ENCODE results near the gene RGS6.

The RGS6 gene

DNA sequence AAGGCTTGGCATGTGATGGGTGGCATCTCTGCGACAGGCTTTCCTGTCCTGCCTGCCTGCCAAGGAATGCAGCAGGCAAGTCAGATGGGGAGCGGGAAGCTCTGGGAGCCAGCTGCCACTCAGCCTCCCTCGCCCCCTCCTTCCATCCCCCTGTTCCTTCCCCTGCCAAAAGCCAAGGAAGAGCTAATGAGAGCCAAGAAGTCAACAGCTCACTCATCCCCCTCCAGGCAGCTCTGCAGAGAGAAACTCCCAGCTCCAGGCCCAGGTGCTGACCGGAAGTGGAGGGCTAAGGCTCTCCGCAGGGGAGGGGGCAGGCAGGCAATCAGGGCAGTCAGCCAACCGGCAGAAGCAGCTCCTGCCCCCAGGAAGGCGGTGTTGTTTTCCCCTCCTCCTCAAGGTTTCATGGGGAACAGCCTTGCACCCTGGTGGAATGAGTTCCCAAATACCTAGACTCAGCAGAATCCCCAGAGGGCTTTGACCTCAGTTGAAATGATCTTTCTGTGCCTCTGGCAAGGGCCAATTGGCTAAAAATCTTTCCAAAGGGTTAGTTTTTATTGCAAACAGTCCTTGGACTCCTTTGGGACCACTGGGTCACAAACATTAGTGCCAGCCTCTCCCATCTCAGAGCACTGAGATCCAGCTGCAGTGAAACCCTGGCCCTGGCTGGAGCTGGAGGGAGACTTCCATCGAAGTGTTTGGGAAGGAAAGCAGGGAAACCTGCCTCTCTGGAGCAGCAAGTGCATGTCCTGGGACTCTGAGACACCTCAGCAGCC, 612.6 kb downstream of the RGS6 start:
- intact Hi-C loops (cut with DNase I) = no loop called here
- peak in 1 of 42 donors; percentile 14 for DNase-seq

DNA sequence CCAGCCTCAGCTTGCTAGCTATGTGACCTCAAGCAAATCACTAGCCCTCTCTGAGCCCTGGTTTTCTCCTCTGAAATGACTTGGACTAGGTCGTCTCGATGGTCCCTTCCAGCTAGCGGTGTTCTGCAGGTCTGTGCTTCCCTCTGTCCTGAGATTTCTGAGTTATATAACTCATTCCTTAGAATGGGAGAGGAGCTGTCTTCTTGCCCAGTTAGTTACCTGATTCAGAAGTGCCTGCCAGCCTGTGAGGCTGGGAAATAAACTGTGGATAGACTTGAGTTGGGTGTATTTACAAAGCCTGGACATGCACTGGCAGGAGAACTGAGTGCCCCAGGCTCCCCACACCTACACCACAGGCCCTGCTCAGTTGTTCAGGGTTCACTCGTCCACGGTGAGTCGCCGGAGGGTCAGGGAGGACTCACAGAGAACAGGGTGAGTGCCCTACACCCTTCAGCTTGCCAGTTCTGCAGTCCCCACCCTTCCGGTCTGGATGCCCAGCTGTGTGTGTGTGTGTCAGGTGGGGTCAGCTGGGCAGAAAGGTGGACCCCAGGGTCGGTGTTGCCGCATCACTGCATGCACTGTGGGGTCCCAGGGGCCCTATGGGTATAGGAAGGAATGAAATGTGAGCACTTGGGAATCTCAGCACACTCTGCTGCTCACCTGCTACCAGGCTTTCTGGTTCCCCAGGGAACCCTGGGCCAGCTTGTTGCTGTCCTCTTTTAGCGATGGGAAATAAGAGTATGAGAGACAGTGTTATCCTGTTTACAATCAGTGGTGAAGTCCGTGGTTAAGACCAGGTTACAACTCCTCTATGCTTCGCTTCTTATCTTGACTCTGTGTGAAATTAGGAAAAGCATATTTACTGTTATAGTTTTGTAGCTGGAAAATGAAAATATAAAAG, 613.4 kb downstream of the RGS6 start:
- intact Hi-C loops (cut with DNase I) = no loop called here
- peak in 1 of 42 donors; percentile 11 for DNase-seq

DNA sequence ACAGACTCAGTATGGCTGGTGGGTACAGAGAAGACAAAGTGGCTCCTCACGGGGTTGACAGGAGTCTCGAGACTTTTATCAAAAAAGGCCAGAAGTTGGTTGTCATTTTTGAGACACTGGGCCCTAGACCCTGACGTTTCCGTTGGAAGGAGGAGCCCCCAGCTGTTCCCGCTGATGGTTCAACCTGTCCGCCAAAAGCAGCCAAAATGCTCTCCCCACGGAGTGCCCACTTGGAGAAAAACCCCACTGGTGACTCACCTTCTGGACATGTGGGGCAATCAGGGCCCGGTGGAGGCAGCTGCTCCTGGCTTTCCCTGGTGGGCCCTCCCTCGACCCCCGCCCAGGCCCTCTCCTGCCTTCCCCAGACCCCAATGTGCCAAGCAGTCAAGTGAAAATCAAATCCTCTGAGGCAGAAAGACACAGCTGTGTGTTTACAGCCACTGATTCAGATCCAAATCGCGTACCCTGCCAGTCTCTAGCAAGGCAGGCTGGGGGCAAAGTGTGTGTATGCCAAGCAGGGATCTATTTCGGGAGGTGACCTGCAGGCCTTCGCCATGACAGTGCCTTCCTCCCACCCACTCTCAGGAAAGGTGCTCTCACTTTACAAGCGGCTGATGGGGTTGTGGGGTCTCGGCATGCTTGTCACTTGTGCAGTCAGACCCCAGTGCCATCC, 614.3 kb downstream of the RGS6 start:
- DNase-seq = peak in 2 of 42 donors; percentile 12 to 42
- intact Hi-C loops (cut with DNase I) = no loop called here

DNA sequence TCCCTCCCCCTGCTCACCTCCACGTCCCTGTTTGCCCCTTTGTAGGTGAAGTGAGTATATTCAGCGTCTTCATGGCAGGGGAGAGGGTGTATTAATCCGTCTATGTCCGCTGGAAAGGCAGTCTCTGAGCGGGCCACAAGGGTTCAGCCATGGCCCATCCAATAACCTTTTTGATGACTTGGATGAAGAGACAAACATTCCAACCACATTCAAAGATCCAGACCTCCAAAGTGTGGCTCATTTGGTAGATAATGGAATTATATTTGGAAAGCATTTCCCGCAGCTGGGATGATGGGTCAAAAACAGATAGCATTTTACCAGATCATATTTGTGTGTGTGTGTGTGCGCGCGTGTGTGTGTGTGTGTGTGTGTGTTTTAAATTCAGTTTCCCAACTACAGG, 615.8 kb downstream of the RGS6 start:
- intact Hi-C loops (cut with DNase I) = no loop called here
- peak in 1 of 42 donors; percentile 13 for DNase-seq

DNA sequence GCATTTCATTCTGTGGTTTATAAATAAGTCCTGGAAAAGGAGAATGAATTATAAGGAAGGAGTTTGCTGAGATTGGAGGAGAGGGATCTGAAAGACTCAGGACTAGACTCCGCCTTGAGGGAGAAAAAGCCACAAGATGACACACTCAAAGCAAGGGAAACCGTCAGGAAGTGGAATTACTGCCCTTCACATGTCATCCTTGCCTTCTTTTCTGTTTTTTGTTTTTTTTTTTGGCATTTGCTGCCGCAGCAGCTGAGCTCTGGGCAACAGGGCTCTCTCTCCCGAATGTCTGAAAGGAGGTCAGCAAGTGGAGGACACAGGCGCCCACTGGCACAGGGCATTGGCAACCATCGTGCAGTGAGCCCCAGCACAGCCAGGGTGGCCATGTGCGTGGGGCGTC, 616.8 kb downstream of the RGS6 start:
- peak in 2 of 42 donors; percentile 15 to 34 for DNase-seq

DNA sequence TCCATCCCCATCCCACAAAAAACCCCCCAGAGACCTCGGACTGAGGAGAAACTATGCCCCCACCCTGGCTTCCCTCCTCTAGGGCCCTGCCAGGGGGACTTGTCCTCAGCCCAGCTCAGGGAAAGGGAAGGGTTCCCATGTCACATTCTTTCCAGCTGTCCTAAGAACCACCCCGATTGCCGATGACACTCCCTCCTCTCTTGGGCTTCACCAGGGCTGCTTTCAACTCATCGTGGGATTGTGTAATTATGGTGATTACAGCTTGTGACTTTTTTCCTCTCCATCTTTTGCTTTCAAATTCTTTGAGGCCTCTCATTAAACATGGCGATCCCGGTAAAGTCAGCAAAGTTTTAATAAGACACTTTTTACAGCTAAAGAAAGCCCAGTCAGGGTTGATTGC, 617.6 kb downstream of the RGS6 start:
- intact Hi-C loops (cut with DNase I) = no loop called here

More for the DNA sequence above, 616.8 kb downstream of the RGS6 start:
- intact Hi-C loops (cut with DNase I) = no loop called here

DNA sequence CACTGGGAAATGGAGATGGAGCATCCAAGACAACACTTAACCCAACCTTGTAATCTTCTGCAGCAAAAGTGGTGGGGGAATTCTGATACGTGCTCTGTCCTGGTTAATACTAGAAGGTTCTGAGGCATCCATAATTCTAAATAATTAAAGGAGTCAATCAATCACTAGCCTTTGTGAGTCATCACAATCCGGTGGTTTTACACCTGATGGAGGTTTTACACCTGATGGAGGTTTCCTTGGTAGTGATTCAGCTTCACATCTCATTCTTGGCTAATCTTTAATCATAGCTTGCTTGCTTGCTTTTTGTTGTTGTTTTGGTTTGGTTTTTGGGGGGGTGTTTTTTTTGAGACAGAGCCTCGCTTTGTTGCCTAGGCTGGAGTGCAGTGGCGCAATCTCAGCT, 618.3 kb downstream of the RGS6 start:
- no peak for DNase-seq
- intact Hi-C loops (cut with DNase I) = no loop called here

More for the DNA sequence above, 617.6 kb downstream of the RGS6 start:
- no peak for DNase-seq

DNA sequence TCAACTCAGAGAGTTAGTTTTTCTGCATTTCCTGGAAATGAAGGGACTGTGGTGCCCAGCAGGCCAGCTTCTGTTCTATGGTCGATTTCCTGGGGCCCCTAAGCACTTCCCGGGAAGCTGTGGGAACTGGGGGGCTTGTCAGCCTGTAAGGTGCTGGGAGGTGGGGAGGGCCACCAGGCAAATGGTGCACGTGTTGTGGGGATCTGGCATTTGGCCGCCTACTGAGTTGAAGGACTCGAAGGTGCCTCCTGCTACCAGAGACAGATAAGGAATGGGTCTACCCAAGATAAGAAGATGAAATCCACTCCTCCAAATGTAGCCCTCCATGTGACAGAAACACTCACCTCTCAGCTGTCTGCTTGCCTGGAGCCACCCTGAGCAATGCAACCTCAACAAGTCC, 620.0 kb downstream of the RGS6 start:
- intact Hi-C loops (cut with DNase I) = no loop called here
- DNase-seq = no peak

DNA sequence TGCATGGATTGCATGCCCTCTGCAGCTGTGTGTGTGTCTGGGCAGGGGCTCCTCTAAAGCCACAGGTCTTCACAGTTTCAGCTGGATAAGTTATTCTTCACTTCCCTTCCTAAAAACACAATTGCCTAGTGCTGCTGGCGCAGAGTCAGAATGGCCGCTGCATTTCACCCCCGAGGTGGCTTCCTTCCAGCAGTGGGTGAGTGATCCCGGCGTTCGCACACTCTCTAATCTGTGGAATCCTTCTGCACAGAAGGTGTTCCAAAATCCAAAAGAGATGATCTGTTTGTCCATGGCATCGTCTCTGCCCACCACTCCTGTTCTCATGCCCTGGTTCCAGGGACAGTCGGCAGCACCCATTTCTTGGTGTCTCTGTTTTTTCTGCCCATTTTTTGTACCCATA, 620.9 kb downstream of the RGS6 start:
- intact Hi-C loops (cut with DNase I) = no loop called here
- no peak for DNase-seq

DNA sequence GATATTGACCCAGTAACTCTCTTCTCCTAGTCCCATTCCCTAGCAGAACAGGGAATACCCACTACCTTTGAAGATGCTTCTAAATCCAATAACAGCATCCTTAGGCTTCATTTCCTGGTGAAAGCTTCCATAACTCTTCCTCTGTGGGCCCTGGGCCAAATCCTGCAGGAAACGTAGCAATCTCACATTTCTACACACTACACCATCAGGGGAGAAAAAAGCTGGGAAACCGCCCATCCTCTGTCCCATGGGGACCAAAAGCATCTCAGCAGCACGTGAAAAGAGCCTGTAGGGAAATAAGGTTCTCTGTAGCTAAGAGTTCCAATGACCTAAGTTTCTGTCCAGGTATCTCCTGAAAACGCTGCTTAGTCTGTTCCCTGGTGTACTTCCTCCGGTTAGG, 621.4 kb downstream of the RGS6 start:
- intact Hi-C loops (cut with DNase I) = no loop called here

DNA sequence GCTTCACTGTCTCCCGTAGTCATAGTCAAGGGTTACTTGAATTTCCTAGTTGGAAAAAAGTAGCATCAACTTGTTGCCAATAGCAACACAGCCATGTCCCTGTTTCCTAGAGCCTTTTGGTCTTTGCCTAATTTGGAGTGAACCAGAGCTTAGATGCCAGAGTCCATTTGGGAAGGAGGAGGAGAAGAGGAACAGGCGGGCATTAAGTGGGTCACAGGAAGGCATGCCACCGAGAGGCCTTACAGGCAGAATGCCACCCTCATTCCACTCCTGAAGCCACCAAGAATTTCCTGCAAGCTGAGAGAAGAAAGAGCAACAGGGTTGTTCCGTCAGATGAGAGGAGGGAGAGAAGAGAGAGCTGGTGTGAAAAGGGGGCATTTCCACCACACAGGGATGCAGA, 622.2 kb downstream of the RGS6 start:
- intact Hi-C loops (cut with DNase I) = no loop called here
- DNase-seq = no peak

More for the DNA sequence above, 621.4 kb downstream of the RGS6 start:
- DNase-seq = no peak

DNA sequence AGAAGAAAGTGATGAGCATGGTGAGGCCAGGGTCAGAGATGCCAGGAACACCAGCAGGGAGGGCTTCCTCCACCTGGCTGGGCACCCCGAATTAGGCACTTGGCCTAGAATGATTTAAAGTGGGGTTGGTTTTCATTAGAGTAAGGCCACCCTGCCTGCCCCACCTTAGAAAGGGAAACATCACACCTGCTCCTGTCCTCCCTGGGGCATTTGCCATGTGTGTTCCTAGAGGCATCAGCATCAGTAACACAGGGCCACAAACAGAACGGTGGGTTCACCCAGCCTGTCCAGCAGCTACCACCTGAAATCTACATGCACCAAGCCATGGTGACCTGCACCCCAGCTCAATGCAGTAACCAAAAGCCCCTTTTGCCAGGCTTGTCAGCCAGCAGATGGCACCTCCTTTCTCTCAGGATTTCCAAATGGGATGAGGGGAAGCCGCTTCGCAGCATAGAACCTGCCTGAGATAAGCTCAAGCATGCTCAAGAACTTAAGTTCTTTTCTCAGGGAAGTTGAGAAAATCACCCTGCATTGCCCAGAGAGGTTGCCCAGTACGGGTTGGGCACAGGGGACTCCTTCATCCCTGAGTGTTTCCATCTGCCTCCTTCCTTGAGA, 622.9 kb downstream of the RGS6 start:
- intact Hi-C loops (cut with DNase I) = no loop called here
- DNase-seq = peak in 28 of 42 donors; percentile 14 to 69 (median 40)

DNA sequence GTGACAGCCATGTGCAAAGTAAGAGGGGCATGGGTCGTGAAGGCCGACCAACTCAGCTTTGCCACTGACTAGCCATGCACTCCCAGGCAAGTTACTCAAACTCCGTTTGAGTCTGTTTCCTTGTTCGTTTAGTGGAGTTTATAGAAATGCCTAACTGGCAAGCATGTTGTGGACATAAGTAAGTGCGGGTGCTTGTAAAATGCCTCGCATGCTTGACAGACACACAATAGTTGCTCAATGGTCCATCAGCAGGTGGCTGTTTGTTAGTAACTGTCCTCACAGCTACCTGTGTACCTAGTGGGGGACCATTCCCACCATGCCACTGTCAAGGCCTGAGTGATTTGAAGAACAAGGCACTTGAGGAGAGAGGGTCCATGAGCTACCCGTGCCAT, 623.4 kb downstream of the RGS6 start:
- intact Hi-C loops (cut with DNase I) = no loop called here
- DNase-seq = no peak

DNA sequence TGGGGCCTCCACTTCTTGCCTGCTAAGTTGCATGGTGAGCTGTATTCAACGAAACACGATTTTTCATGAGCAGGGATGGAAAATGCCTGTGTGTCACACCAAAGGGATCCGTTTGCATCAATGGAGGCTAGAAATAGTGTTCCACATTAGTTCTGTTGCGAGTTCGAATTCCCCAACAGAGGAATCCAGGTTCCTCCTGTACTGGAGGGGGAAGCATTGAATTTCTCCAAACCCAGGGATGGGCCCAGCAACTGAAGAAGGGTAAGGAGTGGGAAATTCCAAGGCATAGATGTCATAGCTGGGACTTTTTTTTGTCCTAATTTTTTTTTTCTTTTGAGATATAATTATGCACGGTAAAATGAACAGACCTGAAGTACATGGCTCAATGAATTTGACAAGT, 625.4 kb downstream of the RGS6 start:
- intact Hi-C loops (cut with DNase I) = no loop called here
- DNase-seq = no peak

DNA sequence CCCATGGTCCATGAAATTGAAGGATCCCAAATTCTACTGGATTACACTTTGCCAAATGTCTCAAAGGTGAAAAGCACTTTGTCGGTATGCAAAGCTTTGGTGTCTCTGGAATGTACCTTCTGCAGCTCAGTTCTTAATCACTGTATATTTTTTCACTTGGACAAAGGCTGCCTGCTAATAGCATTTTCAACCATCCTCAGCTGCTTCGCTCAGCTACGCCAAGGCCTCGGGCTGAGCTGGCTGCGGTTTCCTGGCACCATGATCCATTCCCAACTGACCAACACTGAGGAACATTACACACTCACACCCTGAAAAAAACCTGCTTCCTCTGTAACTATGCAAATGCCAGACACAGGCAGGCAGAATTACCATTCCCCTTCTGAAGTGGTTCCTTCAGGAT, 626.5 kb downstream of the RGS6 start:
- intact Hi-C loops (cut with DNase I) = no loop called here
- DNase-seq = peak in 9 of 42 donors; percentile 7 to 63 (median 23)

DNA sequence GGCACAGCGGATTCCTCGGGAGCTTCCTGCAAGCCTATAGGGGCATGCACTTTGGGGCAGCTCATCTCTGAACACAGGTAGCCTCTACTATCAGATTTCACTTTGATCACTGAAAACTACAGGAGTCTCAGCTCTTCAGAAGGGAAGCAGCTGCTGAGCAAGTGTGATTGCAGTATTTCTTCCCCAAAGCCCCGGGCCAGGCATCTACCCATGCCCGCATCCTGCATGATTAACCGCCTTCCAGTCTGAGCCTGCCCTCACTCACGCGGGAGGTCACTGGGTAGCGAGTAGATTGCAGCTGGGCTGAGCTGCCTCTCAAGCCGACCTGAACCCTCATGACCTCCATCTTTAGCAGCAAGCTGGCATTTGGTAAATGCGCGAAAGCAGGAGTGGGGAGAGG, 627.0 kb downstream of the RGS6 start:
- intact Hi-C loops (cut with DNase I) = no loop called here

DNA sequence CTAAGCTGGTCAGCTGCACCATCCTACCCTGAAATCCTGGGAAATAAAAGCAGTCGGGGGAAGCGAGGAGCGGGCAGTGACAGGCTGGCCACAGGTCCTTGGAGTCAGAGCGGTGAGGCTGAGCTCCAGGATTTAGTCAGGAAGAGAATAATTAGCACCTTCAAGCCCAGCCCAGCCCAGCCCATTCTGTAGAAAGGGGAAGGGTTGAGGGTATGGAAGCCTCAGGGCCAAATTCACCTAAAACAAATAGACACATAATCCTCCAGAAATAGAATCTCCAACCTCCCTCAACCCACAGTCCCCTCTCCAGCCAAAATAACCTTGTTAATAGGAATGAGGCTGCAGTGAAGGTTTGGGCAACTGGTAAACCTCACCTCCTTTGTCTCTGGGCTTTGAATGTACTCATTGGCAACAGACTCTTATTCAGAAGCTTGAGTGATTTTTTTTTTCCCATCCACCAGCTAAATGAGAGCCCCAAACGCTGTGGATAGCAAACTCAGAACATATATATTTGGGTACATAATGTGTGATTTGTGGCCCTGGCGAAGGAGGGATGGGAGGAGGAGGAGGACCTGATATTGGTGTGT, 627.5 kb downstream of the RGS6 start:
- intact Hi-C loops (cut with DNase I) = no loop called here

More for the DNA sequence above, 627.0 kb downstream of the RGS6 start:
- peak in 1 of 42 donors; percentile 47 for DNase-seq

DNA sequence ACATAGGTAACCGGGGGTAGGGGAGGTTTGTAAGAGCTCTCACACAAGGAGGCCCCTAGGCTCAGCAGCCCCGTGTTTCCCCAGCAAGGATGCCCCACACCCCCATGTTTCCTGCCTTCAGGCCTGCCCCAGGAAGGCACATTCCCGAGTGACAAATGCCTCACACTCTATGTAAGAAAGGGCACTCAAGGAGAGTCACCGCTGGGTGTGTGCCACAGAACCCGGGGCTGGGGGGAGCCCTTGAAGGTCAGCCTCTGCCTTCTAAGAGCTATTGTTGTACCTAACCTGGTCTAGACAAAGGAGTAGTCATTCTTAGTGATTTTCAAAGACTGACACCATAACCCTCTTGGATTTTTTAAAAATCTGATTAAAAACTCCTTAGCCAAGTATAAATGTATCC, 628.1 kb downstream of the RGS6 start:
- intact Hi-C loops (cut with DNase I) = no loop called here
- no peak for DNase-seq

More for the DNA sequence above, 627.5 kb downstream of the RGS6 start:
- no peak for DNase-seq

Measured in head of caudate nucleus (tissue), 42 donors.